ENCODE results near the gene ALG14.
"Not testable (repeated sequence)": the region's sequence is repeated elsewhere in the genome, so short reads cannot be mapped to it uniquely, and the experiment has no call there.

The ALG14 gene

DNA sequence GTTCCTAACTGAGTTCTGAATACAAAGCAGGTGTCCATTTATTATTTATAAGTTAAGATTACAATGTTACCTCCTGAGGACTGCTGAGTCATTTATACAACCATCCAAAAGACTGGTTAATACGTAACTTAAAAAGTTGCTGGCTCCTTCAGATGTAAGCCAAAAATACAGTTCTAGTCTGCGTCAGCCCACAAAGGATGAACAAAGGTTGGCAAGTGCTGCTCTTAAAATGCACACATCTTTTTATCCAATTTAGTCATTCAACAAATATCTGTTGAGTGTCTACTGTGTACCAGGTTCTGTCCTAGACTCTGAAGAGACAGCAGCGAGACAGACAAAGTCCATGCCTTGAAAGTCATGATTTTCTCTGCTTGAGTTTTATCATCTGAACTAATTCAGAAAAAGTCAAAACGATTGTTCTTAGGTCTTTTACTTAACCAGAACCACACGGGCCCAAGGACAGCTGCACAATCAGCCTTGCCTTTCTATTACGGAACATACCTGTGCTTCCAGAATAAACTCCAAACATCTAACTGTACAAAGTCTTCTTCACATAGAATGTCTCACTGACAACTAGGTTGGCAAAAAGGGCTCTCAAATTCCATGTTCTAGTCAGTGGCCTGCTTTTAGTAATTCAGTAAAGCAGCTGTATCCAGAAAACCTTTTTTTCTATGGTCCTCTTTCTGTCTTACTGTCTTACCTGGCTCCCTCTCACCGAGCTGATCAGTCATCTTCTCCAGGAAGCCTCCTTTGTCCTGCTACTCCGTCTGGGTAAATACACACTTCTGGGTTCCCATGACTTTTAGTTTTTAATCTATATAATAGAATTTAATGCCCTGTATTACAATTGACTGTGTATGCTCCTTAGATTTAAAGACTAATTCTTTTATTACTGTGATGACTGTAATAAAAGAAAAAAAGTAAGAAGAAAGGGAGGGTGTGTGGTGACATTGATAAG is 130.3 kb downstream of the ALG14 start:
- TF ChIP-seq, protein P1, sequence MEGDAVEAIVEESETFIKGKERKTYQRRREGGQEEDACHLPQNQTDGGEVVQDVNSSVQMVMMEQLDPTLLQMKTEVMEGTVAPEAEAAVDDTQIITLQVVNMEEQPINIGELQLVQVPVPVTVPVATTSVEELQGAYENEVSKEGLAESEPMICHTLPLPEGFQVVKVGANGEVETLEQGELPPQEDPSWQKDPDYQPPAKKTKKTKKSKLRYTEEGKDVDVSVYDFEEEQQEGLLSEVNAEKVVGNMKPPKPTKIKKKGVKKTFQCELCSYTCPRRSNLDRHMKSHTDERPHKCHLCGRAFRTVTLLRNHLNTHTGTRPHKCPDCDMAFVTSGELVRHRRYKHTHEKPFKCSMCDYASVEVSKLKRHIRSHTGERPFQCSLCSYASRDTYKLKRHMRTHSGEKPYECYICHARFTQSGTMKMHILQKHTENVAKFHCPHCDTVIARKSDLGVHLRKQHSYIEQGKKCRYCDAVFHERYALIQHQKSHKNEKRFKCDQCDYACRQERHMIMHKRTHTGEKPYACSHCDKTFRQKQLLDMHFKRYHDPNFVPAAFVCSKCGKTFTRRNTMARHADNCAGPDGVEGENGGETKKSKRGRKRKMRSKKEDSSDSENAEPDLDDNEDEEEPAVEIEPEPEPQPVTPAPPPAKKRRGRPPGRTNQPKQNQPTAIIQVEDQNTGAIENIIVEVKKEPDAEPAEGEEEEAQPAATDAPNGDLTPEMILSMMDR (IDR thresholded peaks at IDR 0.05; ENCODE audit: low read depth, low read length, missing control alignments) = no peak
- no peak overlapping the region for H3K4me3 ChIP-seq (ENCODE audit: low read depth, low read length)
- no peak for DNase-seq (ENCODE audit: low read depth)

DNA sequence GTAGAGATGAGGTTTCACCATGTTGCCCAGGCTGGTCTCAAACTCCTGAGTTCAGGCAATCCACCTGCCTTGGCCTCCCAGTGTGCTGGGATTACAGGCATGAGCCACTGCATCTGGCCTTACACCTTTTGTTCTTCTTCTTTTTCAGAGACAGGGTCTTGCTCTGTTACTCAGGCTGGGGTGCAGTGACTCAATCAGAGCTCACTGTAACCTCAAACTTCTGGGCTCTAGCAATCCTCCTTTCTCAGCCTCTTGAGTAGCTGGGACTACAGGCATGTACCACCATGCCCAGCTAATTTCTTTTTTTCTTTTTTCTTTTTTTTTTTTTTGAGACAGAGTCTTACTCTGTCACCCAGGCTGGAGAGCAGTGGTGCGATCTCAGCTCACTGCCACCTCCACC is 131.3 kb downstream of the ALG14 start:
- not testable (repeated sequence) for H3K4me3 ChIP-seq (ENCODE audit: low read depth, low read length); DNase-seq (ENCODE audit: low read depth)

DNA sequence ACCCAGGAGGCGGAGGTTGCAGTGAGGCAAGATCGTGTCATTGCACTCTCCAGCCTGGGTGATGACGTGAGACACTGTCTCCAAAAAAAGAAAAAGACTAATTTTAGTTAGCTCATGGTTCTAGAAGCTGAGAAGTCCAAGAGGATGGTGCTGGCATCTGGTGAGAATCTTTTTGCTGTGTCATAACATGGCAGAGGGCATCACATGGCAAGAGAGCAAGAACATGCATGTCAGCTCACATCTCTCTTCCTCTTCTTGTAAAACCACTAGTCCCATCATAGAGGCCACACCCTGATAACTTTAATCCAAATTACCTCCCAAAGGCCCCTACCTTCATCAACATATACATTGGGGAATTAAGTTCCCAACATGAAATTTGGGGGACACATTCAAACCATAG is 132.0 kb downstream of the ALG14 start:
- TF ChIP-seq, protein P1 (IDR thresholded peaks at IDR 0.05; ENCODE audit: low read depth, low read length, missing control alignments) = no peak
- no peak for DNase-seq (ENCODE audit: low read depth)
- H3K4me3 ChIP-seq (ENCODE audit: low read depth, low read length) = no peak overlapping the region

DNA sequence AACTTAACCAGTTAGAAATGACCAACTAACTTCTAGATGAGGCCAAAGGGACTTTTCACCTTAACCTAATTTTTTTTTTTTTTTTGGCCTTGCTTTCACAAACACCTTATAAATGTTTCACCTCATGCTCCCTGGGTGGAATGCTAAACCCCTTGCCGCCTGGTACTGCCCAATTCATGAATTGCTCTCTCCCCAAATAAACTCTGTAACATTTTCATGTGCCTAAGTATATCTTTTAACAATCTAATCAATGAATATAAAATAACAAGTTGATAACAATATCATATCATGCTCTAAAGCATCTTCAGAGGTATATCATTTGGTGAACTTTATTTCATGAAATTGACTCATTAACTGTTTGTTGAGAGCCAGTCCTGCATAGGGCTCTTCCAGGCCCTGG is 134.9 kb downstream of the ALG14 start:
- TF ChIP-seq, protein P1 (IDR thresholded peaks at IDR 0.05; ENCODE audit: low read depth, low read length, missing control alignments) = no peak
- H3K4me3 ChIP-seq (ENCODE audit: low read depth, low read length) = no peak overlapping the region
- DNase-seq (ENCODE audit: low read depth) = no peak

DNA sequence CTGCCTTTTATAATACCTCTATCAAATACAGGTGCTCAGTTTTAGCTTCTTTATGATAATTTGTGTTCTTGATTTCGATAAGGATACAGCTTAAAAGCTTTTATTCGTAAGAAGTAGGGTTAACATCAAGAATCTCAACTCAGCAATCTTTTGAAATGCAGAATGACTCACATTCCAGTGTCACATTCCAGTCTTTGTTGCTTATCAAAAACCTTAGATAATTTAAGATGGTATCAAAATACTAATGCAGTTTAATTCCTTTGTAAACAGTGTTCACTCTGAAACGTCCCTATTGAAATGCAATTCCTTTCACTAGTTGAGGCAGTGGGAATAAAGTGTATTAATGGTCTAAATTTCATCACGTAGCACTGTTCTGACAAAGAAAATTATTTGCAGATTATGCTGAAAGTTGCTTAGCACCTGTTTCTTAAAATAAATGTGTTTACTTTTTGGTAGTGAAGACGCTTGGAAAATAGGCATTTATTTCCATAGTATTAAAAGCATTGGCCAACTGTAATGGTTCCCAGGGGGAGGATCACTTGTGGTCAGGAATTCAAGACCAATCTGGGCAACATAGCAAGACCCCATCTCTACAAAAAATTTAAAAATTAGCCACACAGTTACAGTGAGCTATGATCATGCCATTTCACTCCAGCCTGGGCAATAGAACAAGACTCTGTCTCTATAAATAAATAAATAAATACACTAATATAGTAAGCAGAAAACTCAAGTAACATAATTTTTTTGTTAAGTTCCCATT is 135.7 kb downstream of the ALG14 start:
- TF ChIP-seq, protein P1 (IDR thresholded peaks at IDR 0.05; ENCODE audit: low read depth, low read length, missing control alignments) = no peak
- H3K4me3 ChIP-seq (ENCODE audit: low read depth, low read length) = no peak overlapping the region
- no peak for DNase-seq (ENCODE audit: low read depth)

DNA sequence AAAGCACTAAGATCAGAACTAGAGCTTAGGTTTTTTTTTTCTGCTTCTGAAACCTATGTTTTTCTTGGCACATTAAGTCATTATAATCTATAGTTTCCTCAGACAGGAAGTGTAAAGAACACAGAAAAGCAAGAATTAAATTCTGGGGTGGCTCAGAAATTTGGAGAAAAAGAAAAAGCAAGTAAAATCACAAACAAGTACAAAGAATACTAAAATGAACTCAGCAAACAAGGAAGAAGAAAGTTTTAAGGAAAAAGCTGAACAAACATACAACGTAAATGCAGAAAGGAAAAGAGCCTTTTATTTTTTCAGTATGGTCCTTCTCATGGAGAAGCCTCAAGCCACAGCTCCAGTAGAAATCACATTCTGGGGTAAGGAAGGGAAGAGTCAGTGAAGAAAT is 137.3 kb downstream of the ALG14 start:
- no peak overlapping the region for H3K4me3 ChIP-seq (ENCODE audit: low read depth, low read length)
- TF ChIP-seq, protein P1 (IDR thresholded peaks at IDR 0.05; ENCODE audit: low read depth, low read length, missing control alignments) = no peak
- no peak for DNase-seq (ENCODE audit: low read depth)

DNA sequence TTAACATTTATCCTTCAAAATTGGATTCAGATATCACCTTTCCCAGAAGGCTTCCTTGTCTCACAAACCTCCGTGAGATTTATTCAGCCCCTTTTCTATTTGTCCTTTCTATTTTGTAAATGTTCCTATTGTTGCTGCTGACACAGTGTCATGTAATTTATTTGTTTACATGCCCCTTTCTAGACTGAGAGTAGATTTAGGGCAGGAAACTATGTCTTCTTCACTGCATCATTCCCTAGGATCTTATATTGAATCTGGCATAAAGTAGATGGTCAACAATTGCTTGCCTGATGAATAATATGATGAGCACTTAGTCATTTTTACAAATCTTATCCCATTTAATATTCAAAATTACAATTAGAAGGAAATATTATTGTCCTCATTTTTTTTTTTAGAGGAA is 137.7 kb downstream of the ALG14 start:
- no peak for DNase-seq (ENCODE audit: low read depth)
- H3K4me3 ChIP-seq (ENCODE audit: low read depth, low read length) = no peak overlapping the region
- TF ChIP-seq, protein P1 (IDR thresholded peaks at IDR 0.05; ENCODE audit: low read depth, low read length, missing control alignments) = no peak
